RCC 7860 (cell line): Measurements from ENCODE around the gene LCK.

ENCODE experiments used
- DNase-seq: peaks from one replicate; pipeline ENCODE4 v3.0.0-alpha.2; 2015; ENCODE audit warnings: low spot score
- FAIRE-seq: peaks from 2 replicates; lab custom pipeline; 2012; peaks lifted over from hg19 to GRCh38; lab: Jason Lieb, UNC

The LCK gene

GRCh38 chr1:32311709-32312393, 60.8 kb downstream of the LCK start:
- no peak for DNase-seq
- FAIRE-seq, result no peak

- FAIRE-seq (no peak), DNase-seq (no peak)
Observed at GRCh38 chr1:32316903-32317277, 65.8 kb downstream of the LCK start.

GRCh38 chr1:32318127-32318869, 67.2 kb downstream of the LCK start:
- FAIRE-seq, result no peak
- DNase-seq, result no peak

GRCh38 chr1:32321712-32322291, 70.7 kb downstream of the LCK start:
- no peak for FAIRE-seq
- peak; percentile 15 for DNase-seq

- DNase-seq (no peak), FAIRE-seq (no peak)
Observed at GRCh38 chr1:32327204-32327603, 76.1 kb downstream of the LCK start.

- no peak for FAIRE-seq
- DNase-seq, result no peak
Observed at GRCh38 chr1:32329931-32330466, 78.9 kb downstream of the LCK start.

GRCh38 chr1:32330558-32331151, 79.6 kb downstream of the LCK start:
- no peak for DNase-seq
- FAIRE-seq, result no peak

- DNase-seq, result no peak
Observed at GRCh38 chr1:32331549-32331948, 80.5 kb downstream of the LCK start.

GRCh38 chr1:32332290-32333079, 81.4 kb downstream of the LCK start:
- DNase-seq (no peak), FAIRE-seq (no peak)

More at GRCh38 chr1:32331549-32331948, 80.5 kb downstream of the LCK start:
- no peak for FAIRE-seq

GRCh38 chr1:32333251-32333963, 82.3 kb downstream of the LCK start:
- FAIRE-seq (no peak), DNase-seq (no peak)

- no peak for FAIRE-seq
- DNase-seq, result no peak
Observed at GRCh38 chr1:32334274-32334861, 83.3 kb downstream of the LCK start.

GRCh38 chr1:32334864-32335534, 83.9 kb downstream of the LCK start:
- FAIRE-seq, result no peak
- no peak for DNase-seq

GRCh38 chr1:32335535-32335789, 84.4 kb downstream of the LCK start:
- FAIRE-seq (no peak), DNase-seq (no peak)
